Hepatocyte (in vitro differentiated cells): ENCODE measurements around the gene SOBP. TPM values are rescaled to one million over a fixed set of nuclear protein-coding genes. Genes with fewer than 3 reads are reported as not detected.

Source experiments
- DNase-seq: peaks from one replicate; pipeline ENCODE4 v3.0.0-alpha.2; 2016; ENCODE audit warnings: low spot score
- H2AFZ ChIP-seq: fragments of 200-600 bp; sonication (generic); 2 replicates; pipeline ENCODE4 v1.6.0; 2016; ENCODE audit warnings: antibody characterized with exemption, mild to moderate bottlenecking
- H3K27ac ChIP-seq: fragments of 200-600 bp; sonication (generic); 2 replicates; pipeline ENCODE4 v1.5.1; 2016; ENCODE audit warnings: mild to moderate bottlenecking
- H3K27me3 ChIP-seq: fragments of 200-600 bp; sonication (generic); 2 replicates; pipeline ENCODE4 v1.6.1; 2016
- H3K36me3 ChIP-seq: fragments of 200-600 bp; sonication (generic); replicated peaks from 2 replicates; pipeline ENCODE4 v1.5.1; 2016; ENCODE audit warnings: low read depth; ENCODE audit not compliant: insufficient read depth
- H3K4me1 ChIP-seq: fragments of 200-600 bp; sonication (generic); 2 replicates; pipeline ENCODE4 v1.5.1; 2016; ENCODE audit warnings: mild to moderate bottlenecking, moderate library complexity; ENCODE audit not compliant: insufficient read depth
- H3K4me2 ChIP-seq: fragments of 200-600 bp; sonication (generic); 2 replicates; pipeline ENCODE4 v1.6.0; 2016
- H3K4me3 ChIP-seq: fragments of 200-600 bp; sonication (generic); 2 replicates; pipeline ENCODE4 v1.5.1; 2016; ENCODE audit warnings: mild to moderate bottlenecking
- H3K79me2 ChIP-seq: fragments of 200-600 bp; sonication (generic); 2 replicates; pipeline ENCODE4 v1.6.0; 2017; ENCODE audit warnings: mild to moderate bottlenecking
- H3K9me2 ChIP-seq: fragments of 200-600 bp; sonication (generic); replicated peaks from 2 replicates; pipeline ENCODE4 v1.6.0; 2017; ENCODE audit warnings: mild to moderate bottlenecking; ENCODE audit not compliant: insufficient read depth
- H3K9me3 ChIP-seq: fragments of 200-600 bp; sonication (generic); 2 replicates; pipeline ENCODE4 v1.5.1; 2016; ENCODE audit warnings: low read depth, mild to moderate bottlenecking
- H4K20me1 ChIP-seq: fragments of 200-600 bp; sonication (generic); 2 replicates; pipeline ENCODE4 v1.6.0; 2016; ENCODE audit warnings: mild to moderate bottlenecking; ENCODE audit not compliant: insufficient read depth, poor library complexity, severe bottlenecking
- EZH2 ChIP-seq: fragments of 200-600 bp; sonication (generic); IDR thresholded peaks from 2 replicates; pipeline ENCODE4 v1.6.1; 2016; ENCODE audit warnings: antibody characterized with exemption, mild to moderate bottlenecking, borderline replicate concordance
- EZH2phosphoT487 ChIP-seq: fragments of 200-600 bp; sonication (generic); IDR thresholded peaks from one replicate; pipeline ENCODE4 v1.6.1; 2018; ENCODE audit warnings: antibody characterized with exemption, mild to moderate bottlenecking, low read depth, moderate library complexity; ENCODE audit not compliant: unreplicated experiment, severe bottlenecking
- WGBS: methylation state at CpG from one replicate; pipeline ENCODE4 v1.1.6; 2016; ENCODE audit warnings: low lambda C conversion rate; ENCODE audit errors: missing lambda C conversion rate; 5-methylcytosine and 5-hydroxymethylcytosine counted together
- polyA plus RNA-seq: library from polyadenylated mRNA; unstranded; fragments of >200 nt; fragmentation: Nextera tagmentation; extraction: Ambion mirVana; gene quantifications from 2 replicates; pipeline ENCODE4 v1.2.1, GENCODE V29; 2016
- total RNA-seq: library from RNA; depleted of rRNA; stranded (reverse); fragments of >200 nt; gene quantifications from 2 replicates; pipeline ENCODE4 v1.2.3, GENCODE V29; 2014
- TF ChIP-seq, protein P1 (sequence below): fragments of 200-600 bp; sonication (generic); IDR thresholded peaks from 2 replicates; pipeline ENCODE4 v1.5.1; 2016; ENCODE audit warnings: antibody characterized with exemption, mild to moderate bottlenecking; ENCODE audit not compliant: poor library complexity

The SOBP gene
- total and polyA plus RNA-seq, 2 experiments from 2014 or later, result 2.1 to 2.2 TPM

DNA sequence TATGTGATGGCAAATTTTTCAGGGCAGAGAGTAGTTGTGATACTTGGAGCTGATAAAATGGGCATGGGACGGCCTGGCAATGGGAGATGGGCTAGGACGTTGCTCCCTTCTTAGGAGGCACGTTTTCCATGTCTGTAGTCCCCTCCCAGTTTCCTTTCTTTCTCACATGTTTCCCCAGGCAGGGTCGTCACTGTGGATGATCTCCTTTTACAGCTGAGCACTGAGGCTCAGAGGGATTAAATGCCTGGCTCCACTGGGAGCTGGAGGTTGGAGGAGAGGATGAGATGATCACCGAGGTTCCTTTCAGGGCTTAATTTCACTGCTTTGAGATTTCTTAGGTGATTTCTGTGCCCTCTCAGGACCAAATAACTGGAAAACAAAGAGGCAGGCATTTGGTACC lies 136.7 kb downstream of the SOBP start:
- WGBS, result 57% methylated on average over 5 of the region's 5 CpGs

DNA sequence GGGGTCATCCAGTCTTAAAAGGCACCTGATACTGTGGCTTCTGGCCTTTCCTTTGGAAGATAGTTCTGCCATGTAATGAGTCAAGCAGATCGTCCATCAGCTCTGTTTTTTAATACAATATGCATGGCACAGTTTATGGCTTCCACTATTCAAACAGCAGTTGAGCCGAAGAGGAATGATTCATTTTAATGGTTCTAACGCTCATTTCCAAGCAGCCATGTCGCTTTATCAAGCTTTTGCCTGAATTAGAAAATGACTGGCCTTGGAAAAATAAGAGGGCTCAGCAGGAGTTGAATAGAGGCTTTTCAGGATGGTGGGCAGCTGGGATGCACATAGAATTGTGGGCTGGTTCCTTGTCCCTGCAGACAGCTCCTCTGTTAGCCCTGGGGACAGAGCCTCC lies 138.1 kb downstream of the SOBP start:
- Histone ChIP-seq H4K20me1 (no peaks in the 10 kb centered on the region), H3K9me3 (no peaks in the 10 kb centered on the region), H3K79me2 (no peaks in the 10 kb centered on the region), H3K4me1 (no peaks in the 10 kb centered on the region), H2AFZ (no peak overlapping the region), H3K36me3 (no peaks in the 10 kb centered on the region), H3K4me2 (no peak overlapping the region), H3K9me2 (no peaks in the 10 kb centered on the region), H3K4me3 (no peak overlapping the region), H3K27ac (no peak overlapping the region), H3K27me3 (no peaks in the 10 kb centered on the region)
- no peak for DNase-seq
- 79% methylated on average over 4 of the region's 4 CpGs for WGBS
- TF ChIP-seq EZH2phosphoT487 (no peak), EZH2 (no peak)
- TF ChIP-seq, protein P1, sequence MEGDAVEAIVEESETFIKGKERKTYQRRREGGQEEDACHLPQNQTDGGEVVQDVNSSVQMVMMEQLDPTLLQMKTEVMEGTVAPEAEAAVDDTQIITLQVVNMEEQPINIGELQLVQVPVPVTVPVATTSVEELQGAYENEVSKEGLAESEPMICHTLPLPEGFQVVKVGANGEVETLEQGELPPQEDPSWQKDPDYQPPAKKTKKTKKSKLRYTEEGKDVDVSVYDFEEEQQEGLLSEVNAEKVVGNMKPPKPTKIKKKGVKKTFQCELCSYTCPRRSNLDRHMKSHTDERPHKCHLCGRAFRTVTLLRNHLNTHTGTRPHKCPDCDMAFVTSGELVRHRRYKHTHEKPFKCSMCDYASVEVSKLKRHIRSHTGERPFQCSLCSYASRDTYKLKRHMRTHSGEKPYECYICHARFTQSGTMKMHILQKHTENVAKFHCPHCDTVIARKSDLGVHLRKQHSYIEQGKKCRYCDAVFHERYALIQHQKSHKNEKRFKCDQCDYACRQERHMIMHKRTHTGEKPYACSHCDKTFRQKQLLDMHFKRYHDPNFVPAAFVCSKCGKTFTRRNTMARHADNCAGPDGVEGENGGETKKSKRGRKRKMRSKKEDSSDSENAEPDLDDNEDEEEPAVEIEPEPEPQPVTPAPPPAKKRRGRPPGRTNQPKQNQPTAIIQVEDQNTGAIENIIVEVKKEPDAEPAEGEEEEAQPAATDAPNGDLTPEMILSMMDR, result no peak

More for the DNA sequence above, 136.7 kb downstream of the SOBP start:
- no peaks in the 10 kb centered on the region for H4K20me1 ChIP-seq
- H3K4me2 ChIP-seq, result no peak overlapping the region
- no peaks in the 10 kb centered on the region for H3K9me2 ChIP-seq
- no peaks in the 10 kb centered on the region for H3K27me3 ChIP-seq
- no peaks in the 10 kb centered on the region for H3K9me3 ChIP-seq
- no peak for DNase-seq
- H3K4me3 ChIP-seq, result no peak overlapping the region
- H3K4me1 ChIP-seq, result no peaks in the 10 kb centered on the region
- H2AFZ ChIP-seq, result no peak overlapping the region
- H3K79me2 ChIP-seq, result no peaks in the 10 kb centered on the region
- TF ChIP-seq EZH2 (no peak), EZH2phosphoT487 (no peak)
- TF ChIP-seq, protein P1, result no peak
- H3K27ac ChIP-seq, result no peak overlapping the region
- no peaks in the 10 kb centered on the region for H3K36me3 ChIP-seq

DNA sequence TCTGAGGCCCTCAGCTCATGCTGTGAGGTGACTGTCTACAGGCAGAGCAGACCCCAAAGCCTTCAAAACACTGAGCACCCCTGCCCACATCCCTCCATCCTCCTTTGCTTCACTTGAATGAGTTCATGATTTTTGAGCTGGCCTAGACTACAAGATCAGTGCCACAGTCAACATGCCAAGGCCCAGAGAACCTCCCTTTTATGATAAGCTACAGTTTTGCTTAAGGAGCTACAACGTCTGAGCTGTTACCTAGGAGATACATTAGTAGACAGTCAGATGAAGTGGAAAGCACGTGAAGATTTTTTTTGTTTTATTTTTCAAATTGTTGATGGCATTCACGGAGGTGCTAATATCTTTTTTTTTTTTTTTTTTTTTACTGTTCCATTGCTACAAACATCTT lies 139.0 kb downstream of the SOBP start:
- Histone ChIP-seq H3K4me2 (no peak overlapping the region), H3K9me3 (no peaks in the 10 kb centered on the region), H4K20me1 (no peaks in the 10 kb centered on the region), H3K79me2 (no peaks in the 10 kb centered on the region), H3K27ac (no peak overlapping the region), H3K27me3 (no peaks in the 10 kb centered on the region), H3K36me3 (no peaks in the 10 kb centered on the region), H3K4me1 (no peaks in the 10 kb centered on the region), H3K4me3 (no peak overlapping the region), H2AFZ (no peak overlapping the region), H3K9me2 (no peaks in the 10 kb centered on the region)
- 93% methylated on average over 3 of the region's 3 CpGs for WGBS
- DNase-seq, result no peak
- TF ChIP-seq, protein P1, result no peak
- TF ChIP-seq EZH2phosphoT487 (no peak), EZH2 (no peak)

DNA sequence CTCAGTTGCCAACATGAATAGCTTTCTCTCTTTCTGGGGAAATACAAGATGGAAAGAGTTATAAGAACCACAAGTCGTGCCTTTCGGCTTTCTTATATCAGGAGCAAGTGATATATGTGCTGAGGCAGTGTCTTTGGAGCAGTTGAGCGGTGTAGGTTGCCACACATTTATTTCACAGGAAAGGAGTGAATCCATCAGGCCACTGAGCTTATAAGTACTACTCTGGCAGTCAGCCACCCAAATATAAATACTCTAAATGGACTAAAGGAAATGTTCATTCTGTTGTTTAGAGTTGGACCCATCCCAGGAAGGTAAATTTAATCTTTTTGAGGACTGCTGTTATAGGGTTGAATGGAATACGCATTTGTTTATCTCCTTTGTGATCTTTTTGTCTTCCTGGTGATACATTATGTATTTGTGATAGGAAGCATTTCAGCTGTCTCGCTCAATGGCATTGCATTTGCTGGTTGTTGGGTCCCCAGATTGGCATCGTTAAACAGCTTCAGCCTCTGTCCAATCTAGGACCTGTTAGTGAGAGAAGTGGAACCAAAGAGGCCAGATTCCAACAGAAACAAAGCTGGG lies 139.7 kb downstream of the SOBP start:
- Histone ChIP-seq H3K9me3 (no peaks in the 10 kb centered on the region), H3K4me3 (no peak overlapping the region), H3K27me3 (no peaks in the 10 kb centered on the region), H3K79me2 (no peaks in the 10 kb centered on the region), H3K4me1 (no peaks in the 10 kb centered on the region), H3K36me3 (no peaks in the 10 kb centered on the region), H3K9me2 (no peaks in the 10 kb centered on the region), H3K4me2 (no peak overlapping the region), H3K27ac (peak overlapping the region; percentile 5), H2AFZ (no peak overlapping the region), H4K20me1 (no peaks in the 10 kb centered on the region)
- WGBS, result 72% methylated on average over 6 of the region's 6 CpGs
- TF ChIP-seq EZH2phosphoT487, result no peak
- no peak for TF ChIP-seq EZH2
- TF ChIP-seq, protein P1, result no peak
- peak; percentile 26 for DNase-seq
